Adipocyte (in vitro differentiated cells): ENCODE results near the gene EML6.

Experiments
- DNase-seq: peaks from one replicate; pipeline ENCODE4 v3.0.0-alpha.2; 2015; ENCODE audit warnings: low read depth
- H3K27me3 ChIP-seq: replicated peaks from 2 replicates; pipeline ENCODE4 v1.7.0; 2013; ENCODE audit warnings: mild to moderate bottlenecking, low read length, moderate library complexity; ENCODE audit not compliant: control insufficient read depth, insufficient read depth
- H3K36me3 ChIP-seq: 2 replicates; pipeline ENCODE4 v1.7.0; 2013; ENCODE audit warnings: low read length, mild to moderate bottlenecking, moderate library complexity; ENCODE audit not compliant: control insufficient read depth, insufficient read depth, severe bottlenecking
- H3K4me1 ChIP-seq: 2 replicates; pipeline ENCODE4 v1.7.0; 2013; ENCODE audit warnings: mild to moderate bottlenecking, low read length, moderate library complexity; ENCODE audit not compliant: control insufficient read depth, insufficient read depth
- H3K4me3 ChIP-seq: 2 replicates; pipeline ENCODE4 v1.7.0; 2013; ENCODE audit warnings: mild to moderate bottlenecking, low read length, moderate library complexity
- H3K9ac ChIP-seq: 2 replicates; pipeline ENCODE4 v1.7.0; 2013; ENCODE audit warnings: mild to moderate bottlenecking, low read length, moderate library complexity
- H3K9me3 ChIP-seq: 2 replicates; pipeline ENCODE4 v1.7.0; 2013; ENCODE audit warnings: mild to moderate bottlenecking, low read length, moderate library complexity; ENCODE audit not compliant: control insufficient read depth

The EML6 gene

DNA sequence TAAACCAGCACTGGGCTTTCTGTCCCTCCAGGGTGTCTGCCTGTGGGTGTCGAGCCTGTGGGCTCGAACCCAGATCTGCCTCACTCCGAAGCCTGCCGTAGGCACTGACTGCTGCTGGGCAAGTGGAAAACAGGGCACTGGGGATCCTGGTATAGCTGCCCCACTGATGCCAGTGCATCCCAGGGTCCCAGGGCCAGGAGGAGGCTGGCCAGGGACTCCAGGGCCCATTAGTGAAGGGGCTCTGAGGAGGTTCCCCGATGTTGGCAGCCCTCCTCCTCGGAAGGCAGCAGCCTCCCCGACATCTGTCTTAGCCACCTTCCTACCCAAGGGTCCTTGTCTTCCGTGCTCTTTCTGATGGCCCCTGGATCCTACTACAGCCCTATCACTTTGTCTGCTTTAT, 230.7 kb downstream of the EML6 start:
- no peak overlapping the region for H3K4me3 ChIP-seq
- DNase-seq, result no peak
- H3K27me3 ChIP-seq, result no peaks in the 10 kb centered on the region
- no peaks in the 10 kb centered on the region for H3K9me3 ChIP-seq
- no peaks in the 10 kb centered on the region for H3K36me3 ChIP-seq
- H3K9ac ChIP-seq, result no peak overlapping the region
- peaks cover 35% of the 10 kb centered on the region for H3K4me1 ChIP-seq

DNA sequence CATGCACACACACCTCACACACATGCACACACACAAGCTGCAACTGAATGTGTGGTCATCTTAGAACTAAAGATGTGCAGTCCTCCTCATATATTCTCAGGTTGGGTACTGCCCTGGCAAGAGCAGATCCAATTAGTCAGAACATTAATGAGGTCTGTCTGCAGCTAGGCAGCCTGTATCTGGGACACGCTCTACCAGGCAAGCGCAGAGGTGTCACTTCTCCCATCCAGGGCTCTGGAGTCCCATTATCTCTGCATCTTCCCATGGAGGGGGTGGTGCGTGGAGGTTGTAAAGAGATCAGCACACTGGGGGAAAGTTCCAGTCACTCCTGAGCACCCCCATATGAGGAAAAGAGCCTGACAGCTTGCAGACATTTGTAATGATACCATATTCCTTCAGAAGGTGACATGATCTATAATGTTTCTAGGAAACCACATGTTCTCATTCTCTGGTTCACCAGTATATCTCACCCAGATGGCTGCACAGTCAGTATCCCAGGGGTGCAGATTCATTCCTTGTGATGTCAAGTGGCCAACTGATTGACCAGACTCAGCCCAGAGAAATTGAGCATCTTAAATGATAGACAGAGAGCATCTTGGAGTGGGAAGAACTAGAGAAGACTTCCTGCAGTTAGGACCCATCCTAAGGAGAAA, 231.4 kb downstream of the EML6 start:
- no peak overlapping the region for H3K9ac ChIP-seq
- no peaks in the 10 kb centered on the region for H3K27me3 ChIP-seq
- no peak overlapping the region for H3K4me3 ChIP-seq
- no peaks in the 10 kb centered on the region for H3K36me3 ChIP-seq
- DNase-seq, result no peak
- peaks cover 30% of the 10 kb centered on the region for H3K4me1 ChIP-seq
- H3K9me3 ChIP-seq, result no peaks in the 10 kb centered on the region

DNA sequence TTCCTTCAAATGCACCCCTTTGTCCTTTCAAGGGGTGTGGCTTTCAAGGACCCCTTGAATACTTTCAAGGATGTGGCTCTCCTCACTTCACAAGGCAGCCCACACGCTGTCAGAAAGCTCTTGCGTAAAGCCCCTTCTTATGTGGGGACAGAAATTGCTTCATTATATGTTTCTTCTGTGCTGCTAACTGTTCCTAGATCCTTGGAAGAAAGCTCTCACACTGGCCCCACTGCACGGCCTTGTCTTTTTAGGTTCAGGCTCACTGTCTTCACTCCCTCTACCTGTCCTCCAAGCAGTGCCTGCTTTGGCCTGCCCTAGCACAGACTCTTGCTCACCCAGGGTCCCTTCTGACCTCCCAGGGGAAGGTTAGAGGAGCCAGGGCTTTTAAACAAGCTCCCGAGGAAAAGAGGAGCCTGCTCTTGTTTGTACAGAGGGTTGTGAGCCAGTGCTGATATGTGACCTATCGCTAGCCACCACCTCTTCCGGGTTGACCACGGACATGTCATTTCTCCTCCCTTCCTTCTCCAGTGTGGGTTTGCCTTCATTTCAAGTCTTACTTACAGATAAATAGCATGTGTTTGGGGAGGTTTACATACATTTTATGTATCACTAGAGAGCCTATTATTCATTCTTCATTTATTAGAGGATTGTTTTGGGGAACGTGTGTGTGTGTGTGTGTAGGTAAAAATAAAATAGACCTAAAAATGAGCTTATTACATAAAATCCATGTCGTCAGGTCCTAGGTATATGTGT, 232.1 kb downstream of the EML6 start:
- H3K36me3 ChIP-seq, result no peaks in the 10 kb centered on the region
- H3K27me3 ChIP-seq, result no peaks in the 10 kb centered on the region
- no peak for DNase-seq
- H3K4me3 ChIP-seq, result no peak overlapping the region
- no peaks in the 10 kb centered on the region for H3K9me3 ChIP-seq
- H3K9ac ChIP-seq, result no peak overlapping the region
- H3K4me1 ChIP-seq, result peaks cover 30% of the 10 kb centered on the region

DNA sequence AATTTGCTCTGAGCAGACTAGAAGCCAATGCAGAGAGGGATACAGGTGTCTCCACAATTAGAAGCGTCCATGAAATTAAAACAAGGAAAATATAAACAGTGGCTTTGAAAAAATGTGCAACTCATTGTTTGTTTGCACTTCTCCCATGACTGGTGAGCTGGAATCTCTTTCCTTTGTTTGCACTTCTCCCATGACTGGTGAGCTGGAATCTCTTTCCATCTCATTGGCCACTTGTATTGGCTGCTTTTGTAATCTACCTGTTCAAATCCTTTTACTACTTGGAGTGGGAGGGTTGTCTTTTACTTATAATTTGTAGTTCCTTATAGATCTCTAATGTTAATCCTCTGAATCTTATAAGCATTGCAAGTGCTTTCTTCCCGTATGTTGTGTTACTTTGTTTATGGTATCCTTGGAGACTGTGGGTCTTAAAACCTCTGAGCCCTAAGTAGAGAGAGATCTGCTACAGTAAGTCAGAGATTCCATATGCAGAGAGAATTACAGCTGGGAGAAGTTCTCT, 232.7 kb downstream of the EML6 start:
- DNase-seq, result no peak
- Histone ChIP-seq H3K27me3 (no peaks in the 10 kb centered on the region), H3K9me3 (no peaks in the 10 kb centered on the region), H3K9ac (no peak overlapping the region), H3K36me3 (no peaks in the 10 kb centered on the region), H3K4me3 (no peak overlapping the region), H3K4me1 (peaks cover 30% of the 10 kb centered on the region)

DNA sequence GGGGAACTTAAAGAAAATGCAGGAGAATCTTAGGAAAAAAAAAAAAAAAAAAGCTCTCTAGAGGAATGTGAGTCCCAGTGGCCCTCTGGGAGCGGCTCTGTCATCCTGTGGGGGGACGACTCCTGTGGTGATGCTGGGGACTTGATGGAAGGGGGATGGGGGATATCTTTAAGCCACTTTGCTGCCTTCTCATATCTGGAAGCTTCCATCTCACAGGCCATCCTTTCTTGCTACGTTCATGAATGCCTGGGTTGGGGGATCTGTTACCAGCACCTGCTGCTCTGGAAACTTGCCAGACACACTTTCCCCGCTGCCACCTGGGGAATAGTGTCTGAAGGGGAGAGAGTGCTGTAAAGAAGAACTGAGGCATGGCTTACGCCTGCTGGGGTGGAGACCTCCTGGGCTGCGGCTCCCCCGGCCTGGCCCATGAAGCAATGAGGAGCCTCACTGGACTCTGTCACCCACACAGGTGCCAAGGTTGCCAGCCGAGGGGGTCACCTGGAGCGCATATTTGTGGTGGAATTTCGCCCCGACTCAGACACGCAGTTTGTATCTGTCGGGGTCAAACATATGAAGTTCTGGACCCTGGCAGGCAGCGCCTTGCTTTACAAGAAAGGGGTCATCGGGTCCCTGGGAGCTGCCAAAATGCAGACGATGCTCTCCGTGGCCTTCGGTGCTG, 234.0 kb downstream of the EML6 start:
- Histone ChIP-seq H3K4me3 (no peak overlapping the region), H3K27me3 (no peaks in the 10 kb centered on the region), H3K9ac (no peak overlapping the region), H3K9me3 (no peaks in the 10 kb centered on the region), H3K4me1 (peaks cover 21% of the 10 kb centered on the region), H3K36me3 (no peaks in the 10 kb centered on the region)
- no peak for DNase-seq

DNA sequence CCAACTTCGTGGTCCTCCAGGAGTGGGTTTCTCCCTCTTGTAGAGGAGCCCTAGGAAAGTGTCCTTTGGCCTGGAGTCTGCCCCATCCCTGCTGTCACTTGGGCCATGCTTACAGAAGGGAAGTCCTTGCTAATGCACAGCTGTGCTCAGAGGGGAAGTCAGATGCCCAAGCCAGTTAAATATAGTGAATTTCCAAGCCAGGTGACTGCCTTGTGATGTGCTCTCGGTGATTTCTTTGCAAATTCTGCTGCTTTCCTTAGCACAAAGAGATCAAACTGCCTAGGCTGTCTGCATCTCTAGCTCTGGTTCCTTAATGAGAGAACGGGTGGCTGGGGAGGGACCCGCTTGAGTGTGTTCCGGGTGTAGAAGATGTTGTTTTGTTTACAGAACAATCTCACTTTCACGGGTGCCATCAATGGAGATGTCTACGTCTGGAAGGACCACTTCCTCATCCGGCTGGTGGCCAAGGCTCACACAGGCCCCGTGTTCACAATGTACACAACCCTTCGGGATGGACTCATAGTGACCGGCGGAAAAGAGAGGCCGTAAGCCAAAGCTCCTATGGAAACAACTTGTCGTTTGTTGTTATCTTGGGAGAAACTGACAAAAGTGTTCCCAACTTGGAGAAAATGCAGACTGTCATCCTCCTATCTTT, 235.4 kb downstream of the EML6 start:
- no peaks in the 10 kb centered on the region for H3K36me3 ChIP-seq
- H3K4me1 ChIP-seq, result peaks cover 11% of the 10 kb centered on the region
- DNase-seq, result no peak
- H3K27me3 ChIP-seq, result no peaks in the 10 kb centered on the region
- H3K4me3 ChIP-seq, result no peak overlapping the region
- H3K9ac ChIP-seq, result no peak overlapping the region
- H3K9me3 ChIP-seq, result no peaks in the 10 kb centered on the region

DNA sequence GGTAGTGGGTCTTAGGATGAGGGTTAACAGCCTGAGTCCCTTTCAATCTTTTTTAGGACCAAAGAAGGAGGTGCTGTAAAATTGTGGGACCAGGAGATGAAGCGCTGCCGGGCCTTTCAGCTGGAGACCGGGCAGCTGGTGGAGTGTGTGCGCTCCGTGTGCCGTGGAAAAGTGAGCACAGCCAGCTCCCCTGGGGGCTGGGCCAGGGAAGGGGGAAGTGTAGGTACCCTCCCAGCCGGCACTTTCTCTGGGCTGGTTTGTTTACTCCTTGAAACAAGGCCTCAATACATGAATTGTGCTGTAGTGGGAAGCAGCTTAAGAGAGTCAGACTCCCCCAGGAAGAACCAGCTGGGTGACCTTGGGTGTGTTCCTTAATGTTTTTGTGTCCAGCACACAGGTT, 236.7 kb downstream of the EML6 start:
- DNase-seq, result no peak
- no peaks in the 10 kb centered on the region for H3K27me3 ChIP-seq
- no peaks in the 10 kb centered on the region for H3K9me3 ChIP-seq
- H3K36me3 ChIP-seq, result no peaks in the 10 kb centered on the region
- H3K9ac ChIP-seq, result no peak overlapping the region
- peaks cover 20% of the 10 kb centered on the region for H3K4me1 ChIP-seq
- H3K4me3 ChIP-seq, result no peak overlapping the region

DNA sequence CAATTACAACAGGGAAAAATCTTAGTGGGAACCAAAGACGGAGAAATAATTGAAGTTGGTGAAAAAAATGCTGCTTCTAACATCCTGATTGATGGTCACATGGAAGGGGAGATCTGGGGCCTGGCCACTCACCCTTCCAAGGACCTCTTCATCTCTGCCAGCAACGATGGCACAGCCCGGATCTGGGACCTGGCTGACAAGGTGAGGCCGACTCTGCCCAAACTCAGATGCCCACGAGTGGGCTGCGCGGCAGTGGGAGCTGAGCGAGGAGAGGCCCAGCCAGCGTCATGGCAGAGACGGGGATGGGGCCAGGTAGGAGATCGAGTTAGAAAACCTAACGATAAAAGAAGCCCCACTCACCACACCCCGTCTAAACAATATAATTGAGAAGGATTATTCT, 239.0 kb downstream of the EML6 start:
- DNase-seq, result no peak
- Histone ChIP-seq H3K9ac (no peak overlapping the region), H3K9me3 (no peaks in the 10 kb centered on the region), H3K4me1 (peaks cover 12% of the 10 kb centered on the region), H3K27me3 (no peaks in the 10 kb centered on the region), H3K36me3 (no peaks in the 10 kb centered on the region), H3K4me3 (no peak overlapping the region)

DNA sequence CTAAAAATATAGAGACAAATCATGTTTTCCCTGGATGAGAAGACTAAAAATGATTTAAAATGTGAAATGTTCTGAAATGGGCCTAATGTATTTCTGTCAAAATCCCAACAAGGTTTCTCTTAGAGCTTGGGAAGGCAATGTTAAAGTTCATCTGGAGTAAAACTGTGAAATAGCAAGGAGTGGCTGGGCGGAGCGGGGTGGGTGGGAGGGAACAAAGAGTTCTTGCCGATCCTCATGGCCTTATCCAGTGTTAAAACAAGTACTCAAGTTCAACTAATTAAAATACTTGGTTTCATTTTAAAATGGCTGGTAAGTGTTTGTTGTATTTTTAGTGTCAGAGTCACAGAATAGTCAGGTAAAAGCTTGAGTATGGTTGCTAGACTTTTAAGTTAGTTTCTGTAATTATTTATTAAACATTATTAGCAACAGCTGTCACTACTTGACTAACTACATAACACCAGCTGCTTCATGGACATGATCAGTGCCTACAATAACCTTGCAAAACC, 239.5 kb downstream of the EML6 start:
- Histone ChIP-seq H3K36me3 (peaks cover 4% of the 10 kb centered on the region), H3K4me1 (peaks cover 12% of the 10 kb centered on the region), H3K4me3 (no peak overlapping the region), H3K27me3 (no peaks in the 10 kb centered on the region), H3K9me3 (no peaks in the 10 kb centered on the region), H3K9ac (no peak overlapping the region)
- DNase-seq, result no peak

DNA sequence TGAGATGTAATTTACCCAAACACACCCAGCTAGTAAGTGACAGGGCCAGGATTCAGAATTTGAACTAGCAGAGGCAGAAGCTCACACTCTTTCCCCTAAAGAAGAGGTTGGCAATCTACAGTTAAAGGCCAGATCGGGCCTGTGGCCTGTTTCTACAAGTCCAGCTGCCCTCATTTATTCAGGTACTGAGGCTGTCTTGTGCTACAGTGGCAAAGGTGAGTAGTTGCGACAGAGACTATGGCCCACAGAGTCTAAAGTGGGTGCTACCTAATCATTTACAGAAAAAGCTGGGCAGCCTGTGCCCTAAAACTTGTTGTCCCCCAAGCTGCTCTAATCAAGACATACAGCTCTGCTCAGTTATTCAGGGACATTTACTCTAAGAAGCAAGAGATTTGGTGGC, 240.0 kb downstream of the EML6 start:
- Histone ChIP-seq H3K36me3 (peaks cover 9% of the 10 kb centered on the region), H3K9me3 (no peaks in the 10 kb centered on the region), H3K4me1 (peaks cover 12% of the 10 kb centered on the region), H3K4me3 (no peak overlapping the region), H3K27me3 (no peaks in the 10 kb centered on the region), H3K9ac (no peak overlapping the region)
- no peak for DNase-seq

DNA sequence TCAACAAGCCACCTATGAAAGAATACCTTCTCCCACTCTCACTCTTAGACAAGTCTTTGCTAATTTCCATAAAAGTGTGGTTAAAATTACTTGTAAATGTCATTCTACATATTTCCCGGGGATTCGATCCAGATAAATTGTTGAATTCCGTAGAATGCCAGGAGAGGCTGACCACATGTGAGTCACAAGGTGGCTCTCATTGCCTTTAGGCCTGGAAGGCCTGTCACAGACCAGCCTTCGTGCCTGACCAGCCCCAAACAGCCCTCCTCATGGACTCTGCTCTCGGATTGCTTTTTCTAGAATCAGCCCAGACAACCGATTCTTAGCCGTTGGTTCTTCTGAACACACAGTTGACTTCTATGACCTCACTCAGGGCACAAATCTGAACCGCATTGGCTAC, 240.8 kb downstream of the EML6 start:
- H3K9ac ChIP-seq, result no peak overlapping the region
- no peaks in the 10 kb centered on the region for H3K27me3 ChIP-seq
- peaks cover 12% of the 10 kb centered on the region for H3K4me1 ChIP-seq
- peaks cover 17% of the 10 kb centered on the region for H3K36me3 ChIP-seq
- H3K9me3 ChIP-seq, result no peaks in the 10 kb centered on the region
- no peak for DNase-seq
- H3K4me3 ChIP-seq, result no peak overlapping the region
